TTC549 (cell line): ENCODE data around the gene GLIS1.

Experiments
- FAIRE-seq: peaks from 2 replicates; lab custom pipeline; 2012; peaks lifted over from hg19 to GRCh38; lab: Jason Lieb, UNC

GLIS1 gene

DNA sequence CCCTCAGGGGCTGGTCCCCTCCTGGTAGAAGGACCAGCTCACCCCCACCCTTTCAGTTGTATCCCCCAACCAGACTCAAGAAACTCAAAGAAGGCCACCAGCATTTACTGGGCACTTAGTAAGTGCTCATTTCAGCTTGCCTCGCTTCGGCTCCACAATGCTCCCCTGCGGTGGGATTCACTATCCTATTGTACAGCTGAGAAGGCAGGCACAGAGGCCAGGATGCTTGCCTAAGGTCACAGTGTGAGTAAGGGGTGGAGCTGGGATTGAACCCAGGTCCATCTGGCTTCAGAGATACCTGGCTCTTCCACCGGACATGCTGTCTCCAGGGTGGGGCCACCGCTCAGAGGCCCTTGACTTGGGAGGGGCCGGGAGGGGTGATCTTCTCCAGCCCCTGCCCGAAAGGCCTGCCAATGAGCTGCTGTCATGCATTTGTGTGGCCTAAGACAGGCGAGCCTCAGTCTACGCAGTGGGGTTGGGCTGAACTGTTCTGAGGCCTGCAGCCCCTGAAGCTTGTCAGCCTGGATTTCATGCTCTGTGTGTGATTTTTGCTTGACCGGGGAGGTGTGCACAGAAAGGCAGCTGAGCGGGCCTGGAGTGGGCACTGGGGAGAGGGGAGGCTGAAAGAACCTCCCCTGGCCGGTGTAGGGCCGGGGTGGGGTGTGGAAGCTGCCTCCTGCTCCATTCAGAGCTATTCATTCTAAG lies 231.7 kb downstream of the GLIS1 start:
- FAIRE-seq = no peak

DNA sequence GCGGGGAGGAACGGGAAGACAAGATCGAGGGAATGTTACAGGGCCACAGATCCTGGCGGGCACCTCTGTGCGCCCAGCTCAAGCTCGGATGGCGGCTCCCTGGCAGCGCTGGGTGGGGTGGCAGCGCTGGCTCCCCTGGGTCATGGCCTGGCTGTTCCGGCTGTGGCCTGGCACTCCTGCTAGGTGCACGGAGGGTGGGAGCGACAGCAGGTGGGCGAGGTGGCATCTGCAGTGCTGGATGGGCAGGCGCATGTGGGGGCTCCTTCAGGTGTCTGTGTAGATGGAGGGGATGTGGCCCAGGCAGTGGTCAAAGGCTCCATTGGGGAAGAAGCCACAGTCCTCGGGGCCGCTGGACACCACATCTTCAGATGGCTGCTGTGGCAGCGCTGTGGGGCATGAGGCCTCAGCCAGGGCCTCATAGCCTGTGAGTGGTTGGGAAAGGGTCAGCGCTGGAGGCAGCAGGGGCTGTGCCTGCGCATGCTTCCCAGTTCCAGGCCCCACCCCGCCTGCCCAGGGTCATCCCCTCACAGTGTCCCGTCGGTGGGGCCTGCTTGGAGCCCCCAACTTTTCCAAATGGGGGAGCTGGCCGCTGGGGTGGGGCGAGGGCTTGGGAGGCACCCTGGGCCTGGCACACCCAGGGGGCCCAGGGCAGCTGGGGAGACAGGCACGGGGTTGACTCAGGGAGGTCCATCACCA lies 232.5 kb downstream of the GLIS1 start:
- no peak for FAIRE-seq

DNA sequence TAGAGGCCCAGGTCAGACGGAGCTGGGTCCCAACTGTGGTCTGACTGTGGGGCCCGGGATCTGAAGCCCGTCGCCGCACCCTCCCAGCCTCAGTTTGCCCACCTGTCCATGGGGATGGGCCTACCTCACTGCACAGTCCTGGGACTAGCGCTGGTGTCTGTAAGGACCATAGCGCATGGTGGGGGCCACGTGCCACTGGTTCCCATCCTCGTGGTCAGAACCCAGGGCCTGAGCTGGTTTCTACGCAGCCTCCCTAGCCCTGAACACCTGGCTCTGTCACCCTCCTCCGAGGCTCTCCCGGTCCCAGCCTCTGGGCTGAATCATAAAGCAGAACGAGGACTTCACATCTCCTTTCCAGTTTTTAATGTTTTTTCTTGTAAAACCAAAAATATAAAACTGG lies 233.1 kb downstream of the GLIS1 start:
- no peak for FAIRE-seq

DNA sequence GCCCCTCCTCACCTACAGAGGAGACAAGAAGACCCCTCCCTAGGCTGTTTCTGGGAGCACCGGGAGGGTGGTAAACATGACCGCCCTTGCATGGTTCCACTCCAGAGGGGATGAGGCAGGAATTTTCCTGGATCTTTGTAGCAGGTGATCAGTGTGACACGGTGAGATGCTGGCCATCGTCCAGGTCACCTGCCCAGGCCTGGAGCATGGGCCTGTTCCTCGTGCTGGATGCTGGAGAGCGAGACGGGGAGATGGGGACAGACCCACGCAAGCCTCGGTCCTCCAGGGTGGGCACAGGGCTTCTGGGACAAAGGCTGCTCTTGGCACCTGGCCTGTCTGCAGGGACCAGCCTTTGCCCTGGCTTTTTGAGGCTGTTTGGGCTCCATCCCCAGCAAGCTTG lies 233.6 kb downstream of the GLIS1 start:
- no peak for FAIRE-seq

DNA sequence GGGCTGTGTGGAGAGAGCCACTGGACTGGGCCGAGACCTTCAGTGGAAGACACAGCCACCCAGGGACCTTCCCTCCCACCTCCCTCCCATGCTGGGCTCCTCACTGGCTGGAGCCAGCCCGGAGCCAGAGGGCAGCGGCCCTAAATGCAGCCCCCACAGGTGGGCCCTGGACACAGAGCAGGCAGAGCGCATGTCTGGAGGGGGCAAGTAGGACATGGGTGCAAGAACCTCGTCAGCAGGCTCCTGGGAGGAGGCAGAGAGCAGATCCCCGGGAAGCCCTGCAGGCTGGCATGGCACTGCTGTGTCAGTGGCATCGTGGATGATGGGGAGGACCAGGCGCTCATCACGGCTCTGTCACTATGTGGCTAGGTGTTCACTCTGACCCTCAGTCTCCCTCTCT lies 234.1 kb downstream of the GLIS1 start:
- no peak for FAIRE-seq

DNA sequence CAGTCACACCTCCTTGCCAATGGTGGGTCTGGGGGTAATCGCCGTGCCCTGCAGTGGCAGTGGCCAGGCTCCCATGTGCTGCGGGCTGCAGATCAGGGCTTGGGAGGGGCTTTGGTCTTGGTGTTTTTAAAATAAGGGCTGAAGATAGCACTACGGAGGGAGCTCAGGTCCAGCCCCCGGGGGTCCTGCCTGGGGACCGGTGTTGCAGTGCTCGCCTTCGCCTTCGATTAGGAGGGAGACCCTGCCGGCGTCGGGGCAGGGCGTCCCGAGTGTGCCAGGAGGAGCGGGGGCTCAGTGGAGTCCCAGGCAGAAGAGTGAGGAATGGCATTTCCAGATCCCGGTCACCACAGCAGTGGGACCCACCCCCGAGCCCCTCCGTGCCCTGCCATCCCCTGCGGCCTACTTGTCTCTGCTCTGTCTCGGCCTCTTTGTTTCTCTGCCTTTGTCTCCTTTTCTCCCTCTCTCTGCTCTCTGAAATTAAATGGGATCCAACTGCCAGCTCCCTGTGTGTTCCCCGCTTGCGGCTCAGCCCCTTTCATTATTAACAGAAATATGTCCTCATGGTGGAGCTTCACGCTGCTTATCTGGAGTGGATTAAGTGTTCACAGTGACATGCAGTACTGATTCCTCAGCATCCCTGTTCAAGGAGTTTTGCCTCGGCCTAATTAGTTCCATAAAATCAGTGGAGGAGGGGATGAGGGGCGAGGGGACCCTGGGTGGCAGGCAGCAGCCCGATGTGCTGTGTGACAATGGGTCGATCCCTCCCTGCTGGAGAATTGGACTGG lies 235.3 kb downstream of the GLIS1 start:
- FAIRE-seq = no peak

DNA sequence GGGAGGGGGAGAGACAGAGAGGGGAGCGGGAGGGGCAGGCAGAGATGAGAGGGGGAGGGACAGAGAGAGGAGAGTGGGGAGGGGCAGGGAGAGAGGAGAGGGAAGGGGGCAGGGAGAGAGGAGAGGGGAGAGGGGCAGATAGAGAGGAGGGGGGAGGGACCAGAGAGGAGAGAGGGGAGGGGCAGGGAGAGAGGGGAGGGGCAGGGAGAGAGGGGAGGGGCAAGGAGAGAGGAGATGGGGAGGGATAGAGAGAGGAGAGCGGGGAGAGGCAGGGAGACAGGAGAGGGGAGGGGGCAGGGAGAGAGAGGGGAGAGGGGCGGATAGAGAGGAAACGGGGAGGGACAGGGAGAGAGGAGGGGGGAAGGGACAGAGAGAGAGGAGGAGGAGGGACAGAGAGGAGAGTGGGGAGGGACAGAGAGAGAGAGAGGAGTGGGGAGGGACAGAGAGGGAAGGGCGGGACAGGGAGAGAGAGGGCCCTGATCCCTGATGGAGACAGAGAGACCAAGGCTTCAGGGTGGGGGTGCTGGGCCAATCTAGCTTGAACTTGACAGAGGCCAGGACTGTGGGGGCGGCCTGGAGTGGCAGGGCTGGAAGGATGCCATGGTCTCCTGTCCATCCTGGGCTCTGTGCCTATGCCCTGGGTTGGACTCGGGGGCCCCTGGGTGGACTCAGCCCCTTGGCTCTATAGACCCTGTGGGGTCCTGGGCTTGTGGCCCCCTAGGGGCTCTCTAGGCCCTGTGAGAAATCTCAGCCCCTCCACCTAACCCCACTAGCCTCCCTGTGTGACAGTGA lies 236.1 kb downstream of the GLIS1 start:
- FAIRE-seq = no peak

DNA sequence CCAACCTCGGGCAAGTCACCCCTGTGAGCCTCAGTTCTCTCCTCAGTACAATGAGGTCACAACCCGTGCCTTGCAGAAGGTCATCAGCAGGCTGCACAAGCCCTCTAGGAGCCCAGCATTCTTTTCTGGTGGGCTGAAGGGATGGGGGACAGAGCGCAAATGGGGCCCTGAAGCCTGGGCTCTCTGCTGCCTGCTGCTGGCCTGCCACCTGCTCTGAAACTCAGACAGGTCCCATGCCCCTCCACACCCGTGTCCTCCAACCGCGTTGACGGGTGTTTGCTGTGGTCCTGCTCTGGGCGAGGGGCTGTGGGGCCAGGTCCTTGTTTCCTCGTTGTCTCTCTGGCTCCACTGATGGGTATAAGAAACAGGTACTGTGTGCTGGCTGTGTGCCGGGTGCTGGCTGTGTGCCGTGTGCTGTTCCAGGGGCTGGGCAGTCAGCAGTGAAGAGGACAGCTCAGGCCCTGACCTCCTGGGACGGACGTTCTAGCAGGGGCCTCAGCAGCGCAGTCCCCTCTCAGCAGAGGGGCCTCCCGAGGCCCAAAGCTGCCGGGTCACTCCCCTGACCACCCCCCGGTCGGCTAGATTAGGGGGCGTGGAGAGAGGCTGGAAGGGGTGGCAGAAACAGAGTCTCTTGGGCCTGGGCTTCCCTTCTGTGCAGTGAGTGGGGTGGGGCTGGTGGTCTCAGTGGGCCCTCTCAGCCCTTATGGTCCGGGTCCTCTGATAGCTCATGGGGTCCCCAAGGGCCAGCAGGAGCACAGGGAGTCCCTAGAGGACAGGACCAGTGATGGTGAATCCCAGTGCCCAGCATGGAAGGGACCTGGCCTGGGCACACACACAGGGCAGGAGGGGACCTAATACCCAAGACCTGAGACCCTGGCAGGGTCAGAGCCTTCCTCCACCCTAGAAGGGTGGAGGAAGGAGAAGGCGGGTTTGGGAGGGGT lies 237.6 kb downstream of the GLIS1 start:
- FAIRE-seq = no peak

DNA sequence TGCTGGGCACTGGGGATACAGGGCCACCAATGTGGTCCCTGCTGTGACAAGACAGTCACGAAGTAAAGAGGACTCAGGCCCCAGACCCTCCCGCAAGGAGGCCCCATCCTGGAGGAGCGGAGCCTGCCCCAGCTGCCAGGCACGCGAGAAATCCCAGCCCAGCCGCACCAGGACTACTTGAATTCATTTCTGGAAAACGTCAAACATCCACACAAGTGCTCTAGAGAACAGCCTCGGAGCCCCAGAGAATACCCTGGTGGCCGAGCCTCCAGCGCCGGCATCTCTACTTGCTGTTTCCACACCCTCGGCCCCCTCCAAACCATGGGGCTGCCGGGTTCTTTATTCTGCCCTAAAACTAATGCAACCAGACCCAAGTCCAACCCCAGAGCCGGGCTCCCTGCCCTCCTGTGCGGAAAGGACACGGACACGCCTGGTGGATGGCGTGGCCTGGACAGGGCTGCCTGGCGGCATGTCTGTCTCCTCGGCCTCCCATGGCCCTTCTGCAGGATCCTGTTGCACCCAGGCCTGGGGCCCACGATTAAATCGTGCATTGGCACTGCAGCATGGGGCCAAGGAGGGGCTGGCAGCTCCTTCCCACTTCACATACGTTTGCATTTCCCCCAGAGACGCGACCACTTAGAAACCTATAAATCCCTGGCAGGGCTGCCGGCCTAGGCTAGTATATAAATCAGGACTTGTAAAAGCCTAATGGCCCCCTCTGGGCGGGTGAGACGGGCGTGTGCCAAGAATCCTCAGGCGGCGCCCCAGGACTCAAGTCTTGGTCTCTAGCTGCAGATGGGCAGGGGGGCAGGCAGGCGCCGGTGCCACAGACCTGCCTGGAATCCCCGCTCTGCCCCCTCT lies 238.5 kb downstream of the GLIS1 start:
- no peak for FAIRE-seq

DNA sequence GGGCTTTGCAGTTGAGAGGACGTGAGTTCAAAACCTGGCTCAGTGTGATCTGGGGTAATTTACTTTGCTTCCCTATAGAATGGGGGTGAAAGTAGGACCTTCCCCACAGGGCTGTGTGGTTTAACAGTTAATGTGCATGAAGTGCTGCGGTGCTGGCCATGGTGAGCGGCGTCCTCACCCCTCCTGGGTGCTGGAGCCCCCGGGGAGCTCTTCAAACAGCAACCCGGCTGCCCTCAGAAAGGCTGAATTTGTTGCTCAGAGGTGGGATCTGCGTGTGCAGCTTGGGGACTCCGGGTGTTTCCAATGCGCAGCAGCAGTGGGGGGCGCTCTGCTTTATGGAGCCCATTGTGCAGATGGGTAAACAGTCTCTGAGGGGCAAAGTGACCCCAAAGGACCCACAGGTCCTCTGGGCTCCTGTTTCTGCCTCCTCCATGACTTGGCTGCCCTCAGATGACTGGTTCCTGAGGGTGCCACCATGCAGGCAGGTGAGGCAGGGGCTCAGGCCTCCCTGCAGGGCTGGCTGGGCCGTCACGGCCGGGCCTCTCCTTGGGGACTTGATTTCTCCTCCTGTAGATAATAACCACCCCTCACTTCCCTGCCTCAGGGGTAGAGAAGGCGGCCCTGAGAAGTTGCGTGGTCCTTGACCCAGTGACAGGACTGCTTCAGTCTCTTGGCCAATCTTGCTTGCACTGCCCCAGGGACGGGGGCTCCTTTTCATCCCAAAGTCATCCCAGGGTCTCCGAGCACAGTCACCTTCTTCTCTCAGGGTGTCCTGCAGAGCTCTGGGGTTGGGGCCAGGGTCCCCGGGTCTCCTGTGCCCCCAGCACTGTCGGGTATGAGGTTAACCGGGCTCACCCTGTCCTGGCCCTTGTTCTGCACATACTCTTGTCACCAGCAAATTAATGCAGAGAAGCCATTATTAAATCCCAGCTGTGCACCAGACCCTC lies 239.4 kb downstream of the GLIS1 start:
- no peak for FAIRE-seq

DNA sequence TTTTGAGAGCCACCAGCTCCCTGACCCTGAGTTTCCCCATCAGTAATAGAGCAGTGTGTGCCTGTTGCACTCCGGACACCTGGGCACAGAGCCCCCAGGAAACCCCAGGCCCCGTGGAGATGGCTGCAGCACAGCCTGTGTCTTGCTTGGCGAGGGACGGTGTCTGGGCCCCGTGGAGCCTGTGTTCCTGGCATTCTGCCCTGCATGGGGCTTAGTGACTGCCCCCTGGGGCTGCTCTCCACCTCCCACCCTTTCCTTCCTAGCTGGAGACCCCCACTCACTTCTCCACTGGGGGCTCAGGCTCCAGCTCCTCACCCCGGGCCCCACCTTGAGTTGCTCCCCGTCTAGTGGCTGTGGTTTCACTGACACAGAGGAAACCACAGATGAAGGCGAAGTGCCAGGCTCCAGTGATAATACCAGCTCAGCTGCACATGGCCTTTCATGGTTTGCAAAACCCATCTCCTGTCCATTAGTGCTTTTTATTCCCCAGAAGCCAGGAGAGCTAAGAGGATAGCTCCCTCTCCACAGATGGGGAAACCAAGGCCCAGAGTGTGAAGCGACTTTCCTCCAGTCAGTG lies 240.3 kb downstream of the GLIS1 start:
- FAIRE-seq = no peak

DNA sequence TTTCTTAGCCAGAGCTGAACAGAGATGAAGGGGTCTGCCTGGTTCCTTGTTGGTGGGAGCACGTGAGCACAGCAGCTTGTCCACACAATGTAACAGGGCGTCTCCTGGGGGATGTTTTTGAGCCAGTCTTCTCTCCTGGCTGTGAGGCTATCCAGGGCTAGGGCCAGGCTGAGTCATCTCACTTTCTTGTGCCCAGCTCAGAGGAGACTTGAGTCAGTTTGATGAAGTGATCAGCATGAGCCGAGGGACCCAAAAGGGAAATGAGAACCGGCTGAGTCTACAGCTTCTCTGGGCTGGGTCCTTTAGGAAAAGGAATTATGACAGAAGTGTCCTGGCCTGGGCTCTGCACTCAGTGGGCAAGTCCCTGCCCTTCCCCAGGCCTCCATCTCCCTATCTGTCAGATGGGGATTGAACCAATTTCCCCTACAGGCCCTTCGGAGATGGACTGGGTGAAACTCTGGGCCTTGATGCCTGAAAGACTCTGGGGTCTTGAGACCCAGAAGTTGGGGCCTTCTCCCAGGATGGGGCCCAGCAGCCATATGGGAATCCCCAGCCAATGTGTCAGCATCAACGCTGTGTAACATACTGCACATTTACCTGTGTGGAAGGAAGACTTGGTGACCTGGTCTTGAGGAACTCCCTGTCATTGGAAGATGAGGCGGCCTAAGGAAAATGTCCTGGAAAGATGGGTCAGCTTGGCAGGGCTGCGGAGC lies 243.2 kb downstream of the GLIS1 start:
- FAIRE-seq = no peak

DNA sequence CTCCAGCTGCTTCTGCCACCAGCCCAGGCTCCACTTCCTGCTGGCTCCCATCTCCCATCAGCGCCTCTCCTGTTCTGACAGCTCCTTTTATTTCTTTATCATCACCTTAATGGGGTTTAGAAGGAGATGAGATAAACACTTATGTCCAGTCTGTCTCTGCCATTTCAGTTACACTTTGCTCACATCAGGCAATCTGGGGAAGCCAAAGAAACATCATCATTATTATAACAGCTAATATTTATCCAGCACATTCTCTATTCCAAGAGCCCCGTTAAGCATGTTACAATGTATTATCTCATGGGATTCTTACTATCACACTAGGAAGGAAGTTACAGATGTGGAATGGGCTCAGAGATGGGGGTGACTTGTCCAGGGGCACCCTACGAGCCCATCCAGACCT lies 248.6 kb downstream of the GLIS1 start:
- FAIRE-seq = no peak

DNA sequence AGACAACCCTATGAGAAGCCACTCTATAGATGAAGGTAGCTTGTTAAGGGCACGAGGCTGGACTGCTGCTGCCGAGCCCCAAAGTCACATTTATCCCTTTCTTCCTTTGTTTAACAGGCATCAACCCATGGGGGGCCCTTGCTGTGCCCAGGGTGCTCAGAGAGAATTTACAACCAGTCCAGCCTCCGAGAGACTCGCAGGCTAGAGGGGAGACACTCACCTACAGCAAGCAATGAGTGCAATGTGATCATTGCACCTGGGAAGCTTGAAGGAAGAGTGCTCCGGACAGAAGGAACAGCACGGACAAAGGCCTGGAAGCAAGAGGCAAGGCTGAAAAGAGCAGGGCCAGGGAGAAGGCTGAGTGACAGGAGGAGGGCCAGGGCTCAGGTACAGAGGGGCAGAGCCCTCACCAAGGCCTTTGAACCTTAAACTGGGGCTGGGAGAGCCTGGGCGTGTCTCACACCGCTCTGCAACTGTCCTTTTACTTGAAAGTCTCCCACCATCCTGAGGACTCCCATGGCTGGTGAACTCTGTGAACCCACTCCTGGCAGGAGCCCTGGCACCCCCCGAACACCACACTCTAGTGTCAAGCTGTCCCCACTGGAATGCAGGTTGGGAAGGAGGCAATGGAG lies 252.5 kb downstream of the GLIS1 start:
- no peak for FAIRE-seq

DNA sequence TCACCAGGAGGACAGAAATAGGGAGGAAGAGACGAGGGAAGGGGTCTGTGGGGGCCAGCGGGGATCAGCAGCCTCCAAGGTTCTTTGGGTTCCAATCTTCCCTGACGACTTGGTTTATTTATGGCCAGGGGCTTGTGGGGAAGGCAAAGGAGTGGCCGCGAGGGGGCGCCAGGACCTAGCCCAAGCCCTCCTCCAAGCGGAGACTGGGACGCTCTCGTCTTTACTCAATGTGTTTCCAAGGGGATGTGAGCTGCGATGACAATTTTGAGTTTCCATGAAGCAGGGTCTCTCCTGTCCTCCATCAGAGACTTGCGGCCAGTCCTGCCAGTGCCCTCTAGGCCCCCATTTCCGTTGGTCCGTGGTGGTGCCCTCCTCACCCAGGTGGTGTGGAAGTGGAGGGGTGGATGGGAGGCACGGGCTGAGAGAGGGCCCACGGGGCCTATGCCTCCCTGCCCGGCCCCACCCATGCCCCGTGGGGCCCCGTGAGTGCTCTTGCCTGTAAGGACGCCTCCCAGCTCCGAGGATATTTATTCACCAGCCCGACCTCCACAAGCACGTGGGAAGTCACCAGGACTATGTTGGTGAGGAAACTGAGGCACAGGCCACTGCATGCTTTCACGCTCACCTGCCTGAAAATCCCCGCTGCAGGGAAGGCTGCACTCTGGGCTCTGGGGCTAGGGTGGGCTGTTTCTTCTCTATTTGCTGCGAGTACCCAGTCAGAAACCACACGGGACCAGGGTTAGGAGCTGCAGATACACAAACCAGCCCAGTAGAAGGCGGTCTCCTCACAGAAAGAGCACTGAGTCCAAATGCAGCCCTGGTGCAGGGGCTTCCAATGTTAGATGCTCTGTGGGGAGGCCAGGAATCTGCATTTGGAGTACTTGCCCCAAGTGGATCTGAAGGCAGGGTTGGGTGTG lies 253.2 kb downstream of the GLIS1 start:
- no peak for FAIRE-seq

DNA sequence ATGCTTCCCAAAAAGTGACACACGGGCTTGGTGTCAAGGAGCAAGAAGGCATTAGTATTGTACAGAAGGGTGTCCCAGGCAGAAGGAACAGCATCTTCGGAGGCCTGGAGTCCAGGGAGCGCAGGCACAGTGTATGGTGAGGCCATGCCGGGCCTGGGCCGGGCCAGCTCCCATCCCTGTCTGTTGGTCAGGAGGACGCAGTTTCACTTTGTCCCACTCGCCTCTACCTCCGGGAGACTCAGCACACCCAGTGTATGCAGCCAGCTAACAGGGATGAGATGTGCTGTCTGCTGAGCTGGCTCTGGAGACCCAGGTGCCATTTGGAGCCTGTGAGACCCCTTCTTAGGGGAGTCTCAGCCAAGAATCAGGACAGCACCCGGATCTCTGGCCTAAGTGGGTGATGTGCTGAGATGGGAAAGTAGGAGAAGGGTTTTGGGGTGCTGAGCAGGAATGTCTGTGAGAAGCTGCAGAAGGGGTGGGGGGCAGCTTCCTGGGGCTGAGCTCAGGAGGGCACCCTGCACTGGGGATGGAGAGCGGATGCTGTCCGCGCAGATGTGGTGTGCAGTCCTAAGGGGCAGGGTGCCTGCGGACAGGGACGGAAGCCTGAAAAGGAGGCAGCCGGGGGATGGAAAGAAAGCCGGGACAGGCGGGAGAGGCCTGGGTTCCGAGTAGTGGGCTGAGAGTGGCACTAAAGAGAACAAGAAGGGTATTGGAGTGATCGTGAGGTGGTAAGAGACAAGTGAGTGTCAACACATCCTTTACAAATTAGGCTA lies 254.1 kb downstream of the GLIS1 start:
- no peak for FAIRE-seq
